Tibial nerve (tissue), 4 donors: Measurements from ENCODE around the gene LAP3. TPM values are rescaled to one million over a fixed set of nuclear protein-coding genes. Genes with fewer than 3 reads are reported as not detected.

ENCODE experiments used
- DNase-seq, 2 donors: peaks; one replicate each; pipeline ENCODE4 v3.0.0-alpha.2; 2019; ENCODE audit warnings: low spot score in 2 of 2
- H3K27ac ChIP-seq, 4 donors: fragments of 200-600 bp; sonication (generic) in 3 of 4; one replicate each; pipeline ENCODE4 v1.5.1; 2017 to 2019; ENCODE audit warnings: mild to moderate bottlenecking in 1 of 4
- H3K27me3 ChIP-seq, 2 donors: fragments of 200-600 bp; sonication (generic) in 1 of 2; one replicate each; pipeline versions ENCODE4 v1.5.1 to v1.6.0; 2017 to 2019
- H3K36me3 ChIP-seq, 3 donors: fragments of 200-600 bp; sonication (generic); one replicate each; pipeline ENCODE4 v1.5.1; 2018 to 2019
- H3K4me1 ChIP-seq, 4 donors: fragments of 200-600 bp; sonication (generic) in 3 of 4; one replicate each; pipeline ENCODE4 v1.5.1; 2017 to 2019
- H3K4me3 ChIP-seq, 4 donors: fragments of 200-600 bp; sonication (generic) in 3 of 4; one replicate each; pipeline ENCODE4 v1.5.1; 2017 to 2019; ENCODE audit warnings: mild to moderate bottlenecking in 1 of 4, moderate library complexity in 1 of 4
- H3K9me3 ChIP-seq, 4 donors: fragments of 200-600 bp; sonication (generic) in 3 of 4; one replicate each; pipeline ENCODE4 v1.5.1; 2017 to 2019
- CTCF ChIP-seq, 5 experiments: fragments of 200-600 bp in 3 of 5; fragments of 450-650 bp in 2 of 5; sonication (generic) in 3 of 5; IDR thresholded peaks; one replicate each; pipeline ENCODE4 v1.5.1; 2016 to 2019; ENCODE audit warnings: antibody characterized with exemption in 5 of 5, mild to moderate bottlenecking in 3 of 5, moderate library complexity in 2 of 5
- EP300 ChIP-seq, 2 donors: sonication (generic); formaldehyde crosslinking; IDR thresholded peaks; one replicate each; pipeline ENCODE4 v1.6.1; 2017; ENCODE audit warnings: antibody characterized with exemption in 2 of 2, mild to moderate bottlenecking in 1 of 2
- POLR2A ChIP-seq, 2 donors: fragments of 450-650 bp; IDR thresholded peaks; one replicate each; pipeline ENCODE4 v1.6.1; 2017; ENCODE audit warnings: antibody characterized with exemption in 2 of 2, mild to moderate bottlenecking in 2 of 2, moderate library complexity in 2 of 2
- WGBS, 2 donors: methylation state at CpG; one replicate each; pipeline ENCODE4 v1.1.5; 2018; 5-methylcytosine and 5-hydroxymethylcytosine counted together
- total RNA-seq, 4 donors: library from RNA; depleted of rRNA; stranded (reverse); fragments of >200 nt; gene quantifications; one replicate each; pipeline ENCODE4 v1.1.0, GENCODE V29; 2016

LAP3 gene
- total RNA-seq, 4 donors from 2014 or later = 63.2 to 110 (median 73.3) TPM

GRCh38 chr4:17554568-17554967 lies 22.4 kb upstream of the LAP3 start:
- 71% methylated on average over 4 of the region's 4 CpGs for WGBS, 2 donors
- no peak for TF ChIP-seq EP300 (IDR thresholded peaks at IDR 0.05)
- no peak for TF ChIP-seq POLR2A (IDR thresholded peaks at IDR 0.05)
- TF ChIP-seq CTCF (IDR thresholded peaks at IDR 0.05) = no peak
- Histone ChIP-seq H3K4me1 (no peaks in the 10 kb centered on the region), H3K27ac (no peak overlapping the region), H3K27me3 (no peaks in the 10 kb centered on the region), H3K36me3 (no peaks in the 10 kb centered on the region), H3K9me3 (no peaks in the 10 kb centered on the region), H3K4me3 (no peak overlapping the region)
- no peak for DNase-seq

- TF ChIP-seq EP300 (IDR thresholded peaks at IDR 0.05) (no peak), CTCF (IDR thresholded peaks at IDR 0.05) (no peak), POLR2A (IDR thresholded peaks at IDR 0.05) (no peak)
- no peak for DNase-seq
- Histone ChIP-seq H3K27ac (no peak overlapping the region), H3K27me3 (no peaks in the 10 kb centered on the region), H3K36me3 (no peaks in the 10 kb centered on the region), H3K4me3 (no peak overlapping the region), H3K9me3 (no peaks in the 10 kb centered on the region), H3K4me1 (no peaks in the 10 kb centered on the region)
Measured at GRCh38 chr4:17556498-17556897, 20.5 kb upstream of the LAP3 start.

GRCh38 chr4:17557880-17558279 lies 19.1 kb upstream of the LAP3 start:
- 71 to 82% methylated on average over 5 of the region's 5 CpGs for WGBS, 2 donors
- no peak for DNase-seq
- no peak overlapping the region for H3K27ac ChIP-seq
- H3K27me3 ChIP-seq = no peaks in the 10 kb centered on the region
- no peaks in the 10 kb centered on the region for H3K9me3 ChIP-seq
- no peak overlapping the region for H3K4me3 ChIP-seq
- H3K36me3 ChIP-seq = no peaks in the 10 kb centered on the region
- H3K4me1 ChIP-seq = no peaks in the 10 kb centered on the region
- no peak for TF ChIP-seq EP300 (IDR thresholded peaks at IDR 0.05)
- no peak for TF ChIP-seq POLR2A (IDR thresholded peaks at IDR 0.05)
- TF ChIP-seq CTCF (IDR thresholded peaks at IDR 0.05) = no peak

GRCh38 chr4:17558941-17559708 lies 17.9 kb upstream of the LAP3 start:
- H3K4me3 ChIP-seq = no peak overlapping the region
- no peaks in the 10 kb centered on the region for H3K27me3 ChIP-seq
- no peaks in the 10 kb centered on the region for H3K9me3 ChIP-seq
- no peak for DNase-seq
- WGBS, 2 donors = 86 to 90% methylated on average over 4 of the region's 4 CpGs
- H3K4me1 ChIP-seq = no peaks in the 10 kb centered on the region
- no peak overlapping the region for H3K27ac ChIP-seq
- no peak for TF ChIP-seq CTCF (IDR thresholded peaks at IDR 0.05)
- no peak for TF ChIP-seq POLR2A (IDR thresholded peaks at IDR 0.05)
- TF ChIP-seq EP300 (IDR thresholded peaks at IDR 0.05) = no peak
- H3K36me3 ChIP-seq = no peaks in the 10 kb centered on the region

GRCh38 chr4:17559709-17560048 lies 17.3 kb upstream of the LAP3 start:
- no peak for DNase-seq

More at GRCh38 chr4:17559709-17560048, 17.3 kb upstream of the LAP3 start:
- TF ChIP-seq POLR2A (IDR thresholded peaks at IDR 0.05) = no peak
- no peak for TF ChIP-seq EP300 (IDR thresholded peaks at IDR 0.05)
- no peak for TF ChIP-seq CTCF (IDR thresholded peaks at IDR 0.05)
- no peak overlapping the region for H3K27ac ChIP-seq
- WGBS, 2 donors = 87 to 93% methylated on average over 3 of the region's 3 CpGs
- H3K4me1 ChIP-seq = no peaks in the 10 kb centered on the region
- no peaks in the 10 kb centered on the region for H3K27me3 ChIP-seq
- H3K9me3 ChIP-seq = no peaks in the 10 kb centered on the region
- no peak overlapping the region for H3K4me3 ChIP-seq
- H3K36me3 ChIP-seq = no peaks in the 10 kb centered on the region
